ENCODE data around the gene ENTPD1. TPM values are rescaled to one million over a fixed set of nuclear protein-coding genes. Genes with fewer than 3 reads are reported as not detected.

Gene ENTPD1
- total RNA-seq, 1 experiment from 2014 or later = 0.37 TPM

DNA sequence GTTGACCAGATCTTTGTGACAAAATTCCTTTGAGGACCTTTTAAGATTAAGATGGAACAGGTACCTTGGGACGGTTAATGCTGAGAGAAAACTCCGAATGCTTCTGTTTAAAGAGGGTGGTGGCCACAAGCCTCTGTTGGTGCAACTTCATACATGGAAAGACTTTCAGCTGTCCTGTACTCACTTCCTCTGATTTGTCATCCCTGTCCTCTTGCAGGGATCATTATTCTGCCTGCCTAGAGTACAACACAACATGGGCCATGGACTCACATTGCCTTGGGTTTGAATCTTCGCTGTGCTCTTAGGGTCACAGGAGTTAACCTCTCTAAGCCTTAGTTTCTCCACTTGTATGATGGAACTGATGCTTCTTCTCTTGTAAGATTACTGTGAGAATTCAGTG is 75.1 kb downstream of the ENTPD1 start:
- ATAC-seq (no peak), DNase-seq (ENCODE audit: low read depth, low spot score) (no peak)
- Histone ChIP-seq H3K9me2 (ENCODE audit: insufficient read depth) (no peaks in the 10 kb centered on the region), H3K79me2 (ENCODE audit: insufficient read depth, low read length) (no peaks in the 10 kb centered on the region), H3K36me3 (ENCODE audit: control insufficient read depth in 1 of 2, insufficient read depth in 2 of 2, low read length in 2 of 2) (no peaks in the 10 kb centered on the region), H3K4me3 (replicated peaks in 1 of 2; ENCODE audit: low read depth in 1 of 2, low read length in 2 of 2) (no peak overlapping the region), H3K4me1 (ENCODE audit: control insufficient read depth in 1 of 2, insufficient read depth in 2 of 2, low read length in 2 of 2) (no peaks in the 10 kb centered on the region), H3K27ac (ENCODE audit: low read depth, low read length) (no peak overlapping the region), H2AFZ (ENCODE audit: low read depth, low read length, poor library complexity, severe bottlenecking) (no peak overlapping the region), H3K9ac (ENCODE audit: low read length) (no peak overlapping the region), H3K9me3 (ENCODE audit: control insufficient read depth in 1 of 2, insufficient read depth in 1 of 2, low read depth in 1 of 2, low read length in 2 of 2) (no peaks in the 10 kb centered on the region), H3K4me2 (ENCODE audit: low read length) (no peak overlapping the region), H3K27me3 (ENCODE audit: insufficient read depth, low read length) (no peaks in the 10 kb centered on the region), H4K20me1 (ENCODE audit: insufficient read depth) (no peaks in the 10 kb centered on the region)
- TF ChIP-seq YY1 (IDR thresholded peaks at IDR 0.05; ENCODE audit: extremely low read depth, insufficient replicate concordance, low read depth, low read length) (no peak), CBX3 (IDR thresholded peaks at IDR 0.05; ENCODE audit: low read depth) (no peak), POLR2A (IDR thresholded peaks at IDR 0.05; ENCODE audit: borderline replicate concordance, extremely low read depth, insufficient read depth, insufficient read length) (no peak), CEBPB (IDR thresholded peaks at IDR 0.05; ENCODE audit: low read depth) (no peak), ELF1 (IDR thresholded peaks at IDR 0.05; ENCODE audit: borderline replicate concordance, low read depth) (no peak), EGR1 (IDR thresholded peaks at IDR 0.05; ENCODE audit: low read depth) (no peak), JUND (IDR thresholded peaks at IDR 0.05) (no peak), SIN3A (IDR thresholded peaks at IDR 0.05; ENCODE audit: low read depth) (no peak), RAD21 (IDR thresholded peaks at IDR 0.05; ENCODE audit: low read depth) (no peak), SP1 (IDR thresholded peaks at IDR 0.05; ENCODE audit: low read depth) (no peak), EZH2 (IDR thresholded peaks at IDR 0.05) (no peak), SRF (IDR thresholded peaks at IDR 0.05; ENCODE audit: low read depth) (no peak), ZFX (IDR thresholded peaks at IDR 0.05) (no peak), FOSL1 (IDR thresholded peaks at IDR 0.05; ENCODE audit: low read depth) (no peak), EZH2phosphoT487 (IDR thresholded peaks at IDR 0.05; ENCODE audit: borderline replicate concordance) (no peak)
- TF ChIP-seq, protein P1, sequence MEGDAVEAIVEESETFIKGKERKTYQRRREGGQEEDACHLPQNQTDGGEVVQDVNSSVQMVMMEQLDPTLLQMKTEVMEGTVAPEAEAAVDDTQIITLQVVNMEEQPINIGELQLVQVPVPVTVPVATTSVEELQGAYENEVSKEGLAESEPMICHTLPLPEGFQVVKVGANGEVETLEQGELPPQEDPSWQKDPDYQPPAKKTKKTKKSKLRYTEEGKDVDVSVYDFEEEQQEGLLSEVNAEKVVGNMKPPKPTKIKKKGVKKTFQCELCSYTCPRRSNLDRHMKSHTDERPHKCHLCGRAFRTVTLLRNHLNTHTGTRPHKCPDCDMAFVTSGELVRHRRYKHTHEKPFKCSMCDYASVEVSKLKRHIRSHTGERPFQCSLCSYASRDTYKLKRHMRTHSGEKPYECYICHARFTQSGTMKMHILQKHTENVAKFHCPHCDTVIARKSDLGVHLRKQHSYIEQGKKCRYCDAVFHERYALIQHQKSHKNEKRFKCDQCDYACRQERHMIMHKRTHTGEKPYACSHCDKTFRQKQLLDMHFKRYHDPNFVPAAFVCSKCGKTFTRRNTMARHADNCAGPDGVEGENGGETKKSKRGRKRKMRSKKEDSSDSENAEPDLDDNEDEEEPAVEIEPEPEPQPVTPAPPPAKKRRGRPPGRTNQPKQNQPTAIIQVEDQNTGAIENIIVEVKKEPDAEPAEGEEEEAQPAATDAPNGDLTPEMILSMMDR (IDR thresholded peaks at IDR 0.05 in 2 of 3, conservative IDR thresholded peaks at IDR 0.05 in 1 of 3; ENCODE audit: borderline replicate concordance in 1 of 3, insufficient read depth in 1 of 3, low read depth in 2 of 3, low read length in 2 of 3) = no peak
- TF ChIP-seq, protein P2, sequence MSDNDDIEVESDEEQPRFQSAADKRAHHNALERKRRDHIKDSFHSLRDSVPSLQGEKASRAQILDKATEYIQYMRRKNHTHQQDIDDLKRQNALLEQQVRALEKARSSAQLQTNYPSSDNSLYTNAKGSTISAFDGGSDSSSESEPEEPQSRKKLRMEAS (IDR thresholded peaks at IDR 0.05) = no peak
- TF ChIP-seq, protein P3, sequence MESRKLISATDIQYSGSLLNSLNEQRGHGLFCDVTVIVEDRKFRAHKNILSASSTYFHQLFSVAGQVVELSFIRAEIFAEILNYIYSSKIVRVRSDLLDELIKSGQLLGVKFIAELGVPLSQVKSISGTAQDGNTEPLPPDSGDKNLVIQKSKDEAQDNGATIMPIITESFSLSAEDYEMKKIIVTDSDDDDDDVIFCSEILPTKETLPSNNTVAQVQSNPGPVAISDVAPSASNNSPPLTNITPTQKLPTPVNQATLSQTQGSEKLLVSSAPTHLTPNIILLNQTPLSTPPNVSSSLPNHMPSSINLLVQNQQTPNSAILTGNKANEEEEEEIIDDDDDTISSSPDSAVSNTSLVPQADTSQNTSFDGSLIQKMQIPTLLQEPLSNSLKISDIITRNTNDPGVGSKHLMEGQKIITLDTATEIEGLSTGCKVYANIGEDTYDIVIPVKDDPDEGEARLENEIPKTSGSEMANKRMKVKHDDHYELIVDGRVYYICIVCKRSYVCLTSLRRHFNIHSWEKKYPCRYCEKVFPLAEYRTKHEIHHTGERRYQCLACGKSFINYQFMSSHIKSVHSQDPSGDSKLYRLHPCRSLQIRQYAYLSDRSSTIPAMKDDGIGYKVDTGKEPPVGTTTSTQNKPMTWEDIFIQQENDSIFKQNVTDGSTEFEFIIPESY (IDR thresholded peaks at IDR 0.05; ENCODE audit: extremely low read depth, insufficient replicate concordance, low read length) = no peak
- TF ChIP-seq, protein P4, sequence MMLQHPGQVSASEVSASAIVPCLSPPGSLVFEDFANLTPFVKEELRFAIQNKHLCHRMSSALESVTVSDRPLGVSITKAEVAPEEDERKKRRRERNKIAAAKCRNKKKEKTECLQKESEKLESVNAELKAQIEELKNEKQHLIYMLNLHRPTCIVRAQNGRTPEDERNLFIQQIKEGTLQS (IDR thresholded peaks at IDR 0.05) = no peak
- CTCF ChIA-PET = interaction anchor here (1.2 kb wide), 1 partner anchor 11 kb away, joined by 4 read pairs; no protein-coding TSS in a partner anchor
- no TSS peak for BruUV-seq (replicated peaks)
- intact Hi-C loops (cut with micrococcal nuclease) = no loop called here
- POLR2A ChIA-PET = no interaction called here
- RAD21 ChIA-PET (ENCODE audit: low non-redundant PET in 1 of 2, low total read pairs in 2 of 2, uncharacterized antibody in 2 of 2, unreplicated experiment in 2 of 2) = no interaction called here
